Measurements from ENCODE around the gene ESPNL. TPM values are rescaled to one million over a fixed set of nuclear protein-coding genes. Genes with fewer than 3 reads are reported as not detected.

The ESPNL gene
- total and polyA plus RNA-seq, 9 donors, result 0.11 to 12.9 (median 0.61) TPM

GRCh38 chr2:238077292-238077691 is 22.8 kb upstream of the ESPNL start:
- TF ChIP-seq EP300 (IDR thresholded peaks at IDR 0.05) (no peak), POLR2A (IDR thresholded peaks at IDR 0.05) (no peak)
- TF ChIP-seq, protein P1, sequence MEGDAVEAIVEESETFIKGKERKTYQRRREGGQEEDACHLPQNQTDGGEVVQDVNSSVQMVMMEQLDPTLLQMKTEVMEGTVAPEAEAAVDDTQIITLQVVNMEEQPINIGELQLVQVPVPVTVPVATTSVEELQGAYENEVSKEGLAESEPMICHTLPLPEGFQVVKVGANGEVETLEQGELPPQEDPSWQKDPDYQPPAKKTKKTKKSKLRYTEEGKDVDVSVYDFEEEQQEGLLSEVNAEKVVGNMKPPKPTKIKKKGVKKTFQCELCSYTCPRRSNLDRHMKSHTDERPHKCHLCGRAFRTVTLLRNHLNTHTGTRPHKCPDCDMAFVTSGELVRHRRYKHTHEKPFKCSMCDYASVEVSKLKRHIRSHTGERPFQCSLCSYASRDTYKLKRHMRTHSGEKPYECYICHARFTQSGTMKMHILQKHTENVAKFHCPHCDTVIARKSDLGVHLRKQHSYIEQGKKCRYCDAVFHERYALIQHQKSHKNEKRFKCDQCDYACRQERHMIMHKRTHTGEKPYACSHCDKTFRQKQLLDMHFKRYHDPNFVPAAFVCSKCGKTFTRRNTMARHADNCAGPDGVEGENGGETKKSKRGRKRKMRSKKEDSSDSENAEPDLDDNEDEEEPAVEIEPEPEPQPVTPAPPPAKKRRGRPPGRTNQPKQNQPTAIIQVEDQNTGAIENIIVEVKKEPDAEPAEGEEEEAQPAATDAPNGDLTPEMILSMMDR (IDR thresholded peaks at IDR 0.05), result no peak
- intact Hi-C loops (cut with DNase I), result no loop called here
- H3K4me1 ChIP-seq (ENCODE audit: insufficient read depth), result no peaks in the 10 kb centered on the region
- WGBS, 3 donors, result 97 to 100% (median 98%) methylated on average over 1 of the region's 1 CpG
- H3K27me3 ChIP-seq, result no peaks in the 10 kb centered on the region
- H3K4me3 ChIP-seq, result no peak overlapping the region
- DNase-seq, result no peak
- H3K27ac ChIP-seq, result no peak overlapping the region
- H3K36me3 ChIP-seq, result no peaks in the 10 kb centered on the region
- H3K9me3 ChIP-seq, result no peaks in the 10 kb centered on the region

DNA sequence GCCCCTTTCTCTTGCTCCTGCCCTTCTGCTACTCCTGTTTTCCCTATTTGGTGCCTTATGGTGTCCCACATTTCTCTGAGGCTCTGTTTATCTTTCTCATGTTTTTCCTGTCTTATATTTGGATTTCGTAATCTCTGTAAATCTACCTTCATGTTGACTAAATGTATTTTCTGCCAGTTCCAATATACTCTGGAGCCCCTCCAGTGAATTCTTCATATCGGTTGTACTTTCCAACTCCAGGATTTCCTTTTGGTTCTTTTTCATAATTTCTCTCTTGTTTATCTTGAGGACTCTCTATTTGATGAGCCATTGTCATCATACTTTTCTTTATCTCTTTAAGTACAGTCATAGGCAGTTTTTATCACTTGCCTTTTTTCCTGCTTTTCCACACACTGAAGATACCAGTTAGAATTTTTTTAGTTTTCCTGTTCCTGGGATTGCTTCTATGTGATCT is 20.2 kb upstream of the ESPNL start:
- intact Hi-C loops (cut with DNase I), result no loop called here
- Histone ChIP-seq H3K27ac (no peak overlapping the region), H3K4me3 (no peak overlapping the region), H3K27me3 (no peaks in the 10 kb centered on the region), H3K9me3 (no peaks in the 10 kb centered on the region), H3K36me3 (no peaks in the 10 kb centered on the region), H3K4me1 (ENCODE audit: insufficient read depth) (no peaks in the 10 kb centered on the region)
- DNase-seq, result no peak
- TF ChIP-seq EP300 (IDR thresholded peaks at IDR 0.05) (no peak), POLR2A (IDR thresholded peaks at IDR 0.05) (no peak)
- TF ChIP-seq, protein P1 (IDR thresholded peaks at IDR 0.05), result no peak
- 97 to 99% (median 98%) methylated on average over 2 of the region's 2 CpGs for WGBS, 3 donors

- WGBS, 3 donors, result 97 to 98% (median 97%) methylated on average over 15 of the region's 15 CpGs
- no peak for DNase-seq
- no peaks in the 10 kb centered on the region for H3K27me3 ChIP-seq
- H3K9me3 ChIP-seq, result no peaks in the 10 kb centered on the region
- no peak for TF ChIP-seq POLR2A (IDR thresholded peaks at IDR 0.05)
- no peak for TF ChIP-seq EP300 (IDR thresholded peaks at IDR 0.05)
- TF ChIP-seq, protein P1 (IDR thresholded peaks at IDR 0.05), result no peak
- no peak overlapping the region for H3K4me3 ChIP-seq
- intact Hi-C loops (cut with DNase I), result no loop called here
- no peaks in the 10 kb centered on the region for H3K36me3 ChIP-seq
- no peaks in the 10 kb centered on the region for H3K4me1 ChIP-seq (ENCODE audit: insufficient read depth)
- no peak overlapping the region for H3K27ac ChIP-seq
Measured at GRCh38 chr2:238080518-238080917, 19.6 kb upstream of the ESPNL start.

DNA sequence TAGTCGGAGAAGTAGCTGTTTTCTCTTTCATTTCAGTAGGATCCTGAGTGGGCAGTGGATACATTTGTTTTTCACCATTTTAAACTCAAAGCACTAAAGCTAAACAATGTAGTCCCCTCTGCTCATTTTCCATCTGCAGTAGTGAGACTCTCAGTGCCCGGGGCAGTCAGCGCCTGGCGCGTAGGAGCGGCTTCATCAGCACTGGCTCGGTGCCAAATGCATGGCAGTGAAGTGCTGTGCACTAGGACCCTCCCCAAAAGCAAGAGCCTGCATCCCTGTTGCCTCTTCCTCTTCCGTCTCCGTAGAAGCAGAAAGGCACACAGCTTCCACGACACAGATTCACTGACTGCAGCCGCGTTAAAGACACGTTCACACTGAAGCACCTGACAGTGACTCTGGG is 19.0 kb upstream of the ESPNL start:
- Histone ChIP-seq H3K4me3 (no peak overlapping the region), H3K36me3 (no peaks in the 10 kb centered on the region), H3K9me3 (no peaks in the 10 kb centered on the region), H3K27me3 (no peaks in the 10 kb centered on the region), H3K27ac (no peak overlapping the region), H3K4me1 (ENCODE audit: insufficient read depth) (no peaks in the 10 kb centered on the region)
- intact Hi-C loops (cut with DNase I), result no loop called here
- TF ChIP-seq EP300 (IDR thresholded peaks at IDR 0.05) (no peak), POLR2A (IDR thresholded peaks at IDR 0.05) (no peak)
- TF ChIP-seq, protein P1 (IDR thresholded peaks at IDR 0.05), result no peak
- WGBS, 3 donors, result 77 to 82% (median 78%) methylated on average over 13 of the region's 13 CpGs
- DNase-seq, result no peak
